ENCODE measurements around the gene HPD.
"Not testable (repeated sequence)": the region's sequence is repeated elsewhere in the genome, so short reads cannot be mapped to it uniquely, and the experiment has no call there.

The HPD gene

DNA sequence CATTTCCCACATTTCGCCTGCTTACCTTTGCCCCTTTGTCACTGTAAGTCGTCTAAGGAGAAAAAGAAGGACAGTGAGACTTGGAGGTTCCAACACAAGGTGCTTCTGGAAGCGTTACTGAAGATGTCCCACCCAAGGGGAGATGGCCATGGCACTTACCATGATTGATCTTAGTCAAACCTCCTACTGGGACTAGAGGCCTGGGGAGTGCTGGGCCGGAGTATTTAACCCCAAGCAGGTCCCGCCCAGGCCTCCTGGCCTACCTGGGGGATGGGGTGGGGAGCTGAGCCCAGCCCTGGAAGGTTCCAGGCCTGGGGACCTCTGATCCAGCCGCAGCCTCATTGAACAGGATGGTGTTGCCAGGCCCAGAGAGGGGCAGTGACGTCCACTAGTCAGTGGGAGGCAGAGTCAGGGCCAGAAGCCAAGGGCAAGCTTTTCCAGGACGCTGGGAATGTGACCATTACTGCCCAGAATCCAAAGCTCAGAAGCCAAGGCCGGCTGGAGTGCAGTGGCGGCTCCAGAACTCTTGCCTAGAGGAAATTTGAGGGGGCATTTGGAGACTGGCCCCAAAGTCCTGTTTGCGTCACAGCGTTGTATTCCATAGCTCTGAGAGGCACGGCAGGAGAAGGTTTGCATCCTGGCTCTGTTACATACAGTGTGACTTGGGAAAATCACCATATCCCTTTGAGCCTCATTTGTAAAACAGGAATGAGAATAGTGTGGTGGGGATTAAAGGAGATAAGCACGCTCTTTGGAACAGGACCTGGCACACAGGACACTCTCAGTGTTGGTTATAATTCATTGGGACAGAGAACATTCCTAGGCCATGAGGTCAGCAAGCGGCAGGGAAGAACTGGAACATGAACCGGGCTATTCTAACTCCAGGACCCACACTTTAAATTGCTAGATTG lies at the start of gene HPD:
HPD (minus strand) TSS at position 198 of the 911 bp plus-strand sequence; CDS start at position 162, 36 bp downstream.
- no peak for DNase-seq (ENCODE audit: low read depth in 2 of 2)

DNA sequence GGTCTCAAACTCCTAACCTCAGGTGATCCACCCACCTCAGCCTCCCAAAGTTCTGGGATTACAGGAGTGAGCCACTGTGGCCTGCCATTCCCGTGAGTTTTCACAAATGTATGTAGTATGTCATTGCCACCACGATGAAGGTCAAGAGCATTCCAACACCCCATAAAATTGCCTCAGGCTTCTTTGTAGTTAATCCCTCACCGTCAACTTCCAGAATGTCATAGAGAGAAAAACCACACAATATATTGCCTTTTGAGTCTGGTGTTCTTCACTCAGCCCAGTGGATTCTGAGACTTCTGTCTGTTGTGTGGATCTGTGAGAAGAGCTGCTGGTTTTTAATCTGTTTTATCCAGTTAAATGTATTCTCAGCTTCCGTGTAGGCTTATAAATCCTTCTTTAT lies 47.1 kb upstream of the HPD start:
- no peak for DNase-seq (ENCODE audit: low read depth in 2 of 2)

- no peak for DNase-seq (ENCODE audit: low read depth in 2 of 2)
These were observed 44.5 kb upstream of the HPD start for GRCh38 chr12:121903202-121903601.

DNA sequence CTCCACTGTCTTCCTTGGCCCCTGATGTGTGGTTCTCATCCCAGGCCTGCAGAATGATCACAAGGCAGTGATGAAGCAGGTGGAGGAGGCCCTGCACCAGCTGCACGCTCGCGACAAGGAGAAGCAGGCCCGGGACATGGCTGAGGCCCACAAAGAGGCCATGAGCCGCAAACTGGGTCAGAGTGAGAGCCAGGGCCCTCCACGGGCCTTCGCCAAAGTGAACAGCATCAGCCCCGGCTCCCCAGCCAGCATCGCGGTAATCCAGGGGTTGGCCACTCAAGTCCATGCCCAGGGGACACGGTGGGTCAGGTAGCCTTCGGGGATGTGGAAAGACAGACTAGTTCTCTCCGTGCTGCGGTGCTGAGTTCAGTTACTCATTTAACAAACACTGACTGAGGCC lies 40.9 kb upstream of the HPD start:
- DNase-seq (ENCODE audit: low read depth in 2 of 2), result no peak

- no peak for DNase-seq (ENCODE audit: low read depth in 2 of 2)
These were observed 39.6 kb upstream of the HPD start for GRCh38 chr12:121898287-121898686.

DNA sequence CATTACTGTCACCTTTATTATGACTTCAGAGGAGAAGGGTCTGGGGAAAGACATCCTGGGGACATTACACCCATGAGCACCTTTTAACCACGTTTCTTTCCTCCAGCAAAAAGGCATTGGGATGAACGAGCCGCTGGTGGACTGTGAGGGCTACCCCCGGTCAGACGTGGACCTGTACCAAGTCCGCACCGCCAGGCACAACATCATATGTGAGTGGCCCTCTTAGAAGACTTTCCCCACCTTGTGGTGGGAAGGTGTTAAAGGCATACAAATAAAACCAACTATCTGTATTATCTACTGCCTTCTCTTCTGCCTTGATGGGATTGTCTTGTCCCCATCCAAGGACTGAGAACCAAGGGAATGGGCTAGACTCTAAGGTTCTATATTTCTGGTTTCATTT lies 36.0 kb upstream of the HPD start:
- DNase-seq (ENCODE audit: low read depth in 2 of 2), result no peak

GRCh38 chr12:121893961-121894460 lies 35.4 kb upstream of the HPD start:
- DNase-seq (ENCODE audit: low read depth in 2 of 2), result no peak

GRCh38 chr12:121892673-121893561 lies 34.3 kb upstream of the HPD start:
- DNase-seq (ENCODE audit: low read depth in 2 of 2), result no peak

- DNase-seq (ENCODE audit: low read depth in 2 of 2), result not testable (repeated sequence)
These were observed 31.0 kb upstream of the HPD start for GRCh38 chr12:121889661-121890060.

DNA sequence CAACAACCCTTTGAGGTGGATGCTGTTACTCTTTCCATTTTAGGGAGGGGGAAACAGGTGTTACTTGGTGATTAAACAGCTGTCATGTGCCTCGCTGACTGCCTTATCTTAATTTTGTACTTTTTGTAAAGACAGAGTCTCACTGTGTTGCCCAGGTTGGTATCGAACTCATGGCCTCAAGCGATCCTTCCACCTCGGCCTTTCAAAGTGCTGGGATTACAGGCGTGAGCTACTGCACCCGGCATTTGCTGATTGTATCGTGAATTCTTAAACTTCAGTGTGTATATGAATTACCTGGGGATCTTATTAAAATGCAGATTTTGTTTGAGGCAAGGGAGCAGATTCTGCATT lies 30.6 kb upstream of the HPD start:
- no peak for DNase-seq (ENCODE audit: low read depth in 2 of 2)

DNA sequence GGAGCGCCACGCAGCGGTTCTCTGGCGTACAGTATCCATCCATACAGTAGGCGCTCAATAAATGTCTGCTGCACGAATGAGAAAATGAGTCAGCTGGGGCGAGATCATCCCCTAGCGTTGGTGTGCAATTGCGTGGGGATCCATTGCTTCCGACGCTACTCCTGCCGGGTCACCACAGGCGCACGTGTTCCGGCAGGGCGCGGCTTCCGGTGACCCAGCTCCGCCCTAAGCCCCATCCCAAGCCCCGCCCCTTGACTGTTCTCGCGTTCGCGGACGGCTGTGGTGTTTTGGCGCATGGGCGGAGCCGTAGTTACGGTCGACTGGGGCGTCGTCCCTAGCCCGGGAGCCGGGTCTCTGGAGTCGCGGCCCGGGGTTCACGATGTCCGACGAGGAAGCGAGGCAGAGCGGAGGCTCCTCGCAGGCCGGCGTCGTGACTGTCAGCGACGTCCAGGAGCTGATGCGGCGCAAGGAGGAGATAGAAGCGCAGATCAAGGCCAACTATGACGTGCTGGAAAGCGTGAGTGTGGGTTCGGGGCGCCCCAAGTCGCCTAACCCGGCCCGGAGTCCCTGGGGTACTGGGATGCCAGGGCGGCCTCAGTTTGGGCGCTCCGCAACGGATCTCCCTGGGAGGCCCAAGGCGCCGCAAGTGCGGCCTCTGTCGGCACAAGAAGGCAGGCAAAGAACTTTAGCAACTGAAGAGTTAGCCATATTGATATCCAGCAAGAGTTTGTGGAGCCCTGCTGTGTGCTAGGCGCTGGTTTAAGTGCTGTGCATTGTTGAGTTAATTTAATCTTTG lies 30.0 kb upstream of the HPD start, which contains the start of gene PSMD9:
PSMD9 (plus strand) TSS at position 313 of the 796 bp plus-strand sequence; CDS start at position 380, 67 bp downstream.
- DNase-seq (ENCODE audit: low read depth in 2 of 2), result peak; percentile 99

DNA sequence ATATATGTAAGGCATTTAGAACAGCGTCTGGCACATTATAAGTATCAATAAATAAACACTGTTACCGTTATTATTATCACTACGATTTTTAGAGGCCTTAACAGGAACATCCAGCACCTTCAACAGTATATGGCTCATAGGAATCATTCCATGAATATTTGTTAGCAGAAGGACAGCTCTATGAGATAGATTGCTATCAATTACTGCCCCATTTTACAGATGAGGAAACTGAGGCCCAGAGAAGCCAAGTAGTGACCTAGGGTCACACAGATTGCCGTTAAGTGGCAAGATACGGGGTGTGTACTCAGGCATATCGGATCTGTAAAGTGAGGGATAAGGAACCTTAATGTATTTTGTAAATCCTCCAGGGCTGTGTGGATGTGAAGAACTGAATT lies 29.4 kb upstream of the HPD start:
- DNase-seq (ENCODE audit: low read depth in 2 of 2), result no peak

GRCh38 chr12:121885129-121885528 lies 26.5 kb upstream of the HPD start:
- not testable (repeated sequence) for DNase-seq (ENCODE audit: low read depth in 2 of 2)

- no peak for DNase-seq (ENCODE audit: low read depth in 2 of 2)
These were observed 24.6 kb upstream of the HPD start for GRCh38 chr12:121883315-121883660.

DNA sequence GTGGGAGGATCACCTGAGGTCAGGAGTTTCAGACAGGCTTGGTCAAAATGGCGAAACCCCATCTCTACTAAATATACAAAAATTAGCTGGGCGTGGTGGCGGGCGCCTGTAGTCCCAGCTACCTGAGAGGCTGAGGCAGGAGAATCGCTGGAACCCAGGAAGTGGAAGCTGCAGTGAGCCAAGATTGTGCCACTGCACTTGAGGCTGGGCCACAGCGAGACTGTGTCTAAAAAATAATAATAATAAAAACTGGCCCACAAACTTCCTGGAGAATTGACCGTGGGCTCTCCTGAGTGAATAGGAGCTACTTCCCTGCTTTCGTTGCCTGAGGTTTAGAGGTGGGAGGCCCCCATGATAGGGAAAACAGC lies 17.4 kb upstream of the HPD start:
- not testable (repeated sequence) for DNase-seq (ENCODE audit: low read depth in 2 of 2)

GRCh38 chr12:121875582-121875981 lies 16.9 kb upstream of the HPD start:
- DNase-seq (ENCODE audit: low read depth in 2 of 2), result no peak

- DNase-seq (ENCODE audit: low read depth in 2 of 2), result no peak
These were observed 15.4 kb upstream of the HPD start for GRCh38 chr12:121874071-121874470.

GRCh38 chr12:121873216-121873569 lies 14.5 kb upstream of the HPD start:
- no peak for DNase-seq (ENCODE audit: low read depth in 2 of 2)

- DNase-seq (ENCODE audit: low read depth in 2 of 2), result no peak
These were observed 14.0 kb upstream of the HPD start for GRCh38 chr12:121872546-121873215.

GRCh38 chr12:121871467-121871866 lies 12.8 kb upstream of the HPD start:
- DNase-seq (ENCODE audit: low read depth in 2 of 2), result no peak

- DNase-seq (ENCODE audit: low read depth in 2 of 2), result not testable (repeated sequence)
These were observed 10.6 kb upstream of the HPD start for GRCh38 chr12:121869229-121869628.
